ENCODE data around the gene FAM209A.
"Not testable (repeated sequence)": the region's sequence is repeated elsewhere in the genome, so short reads cannot be mapped to it uniquely, and the experiment has no call there.

FAM209A gene

GRCh38 chr20:56532946-56533345 lies 8.4 kb downstream of the FAM209A start, which contains the start of gene FAM209B:
Gene FAM209B (plus strand): TSS chr20:56533246. CDS start chr20:56533342, 96 bp downstream.
- H3K27me3 ChIP-seq (ENCODE audit: control insufficient read depth in 1 of 2, insufficient read depth in 2 of 2, low read length in 2 of 2); H3K36me3 ChIP-seq (ENCODE audit: control insufficient read depth in 1 of 2, insufficient read depth in 2 of 2, low read length in 2 of 2); H3K9ac ChIP-seq (ENCODE audit: low read depth in 1 of 2, low read length in 2 of 2); H3K27ac ChIP-seq (ENCODE audit: low read depth, low read length); H3K4me3 ChIP-seq (ENCODE audit: low read depth in 1 of 2, low read length in 2 of 2); H3K9me3 ChIP-seq (ENCODE audit: control insufficient read depth in 1 of 2, low read length in 2 of 2); H3K4me1 ChIP-seq (ENCODE audit: control insufficient read depth in 1 of 2, insufficient read depth in 2 of 2, low read length in 2 of 2): not testable (repeated sequence)

GRCh38 chr20:56537997-56538396 lies 13.5 kb downstream of the FAM209A start:
- Histone ChIP-seq H3K27ac (ENCODE audit: low read depth, low read length) (no peak overlapping the region), H3K4me1 (ENCODE audit: control insufficient read depth in 1 of 2, insufficient read depth in 2 of 2, low read length in 2 of 2) (no peaks in the 10 kb centered on the region), H3K9me3 (ENCODE audit: control insufficient read depth in 1 of 2, low read length in 2 of 2) (no peaks in the 10 kb centered on the region), H3K9ac (ENCODE audit: low read depth in 1 of 2, low read length in 2 of 2) (no peak overlapping the region), H3K4me3 (ENCODE audit: low read depth in 1 of 2, low read length in 2 of 2) (no peak overlapping the region), H3K36me3 (ENCODE audit: control insufficient read depth in 1 of 2, insufficient read depth in 2 of 2, low read length in 2 of 2) (no peaks in the 10 kb centered on the region), H3K27me3 (ENCODE audit: control insufficient read depth in 1 of 2, insufficient read depth in 2 of 2, low read length in 2 of 2) (no peaks in the 10 kb centered on the region)

GRCh38 chr20:56540415-56540814 lies 15.9 kb downstream of the FAM209A start:
- no peaks in the 10 kb centered on the region for H3K27me3 ChIP-seq (ENCODE audit: control insufficient read depth in 1 of 2, insufficient read depth in 2 of 2, low read length in 2 of 2)
- H3K4me1 ChIP-seq (ENCODE audit: control insufficient read depth in 1 of 2, insufficient read depth in 2 of 2, low read length in 2 of 2): no peaks in the 10 kb centered on the region
- no peaks in the 10 kb centered on the region for H3K9me3 ChIP-seq (ENCODE audit: control insufficient read depth in 1 of 2, low read length in 2 of 2)
- H3K4me3 ChIP-seq (ENCODE audit: low read depth in 1 of 2, low read length in 2 of 2): no peak overlapping the region
- no peaks in the 10 kb centered on the region for H3K36me3 ChIP-seq (ENCODE audit: control insufficient read depth in 1 of 2, insufficient read depth in 2 of 2, low read length in 2 of 2)
- no peak overlapping the region for H3K9ac ChIP-seq (ENCODE audit: low read depth in 1 of 2, low read length in 2 of 2)
- H3K27ac ChIP-seq (ENCODE audit: low read depth, low read length): no peak overlapping the region

GRCh38 chr20:56542489-56543030 lies 18.0 kb downstream of the FAM209A start:
- no peaks in the 10 kb centered on the region for H3K4me1 ChIP-seq (ENCODE audit: control insufficient read depth in 1 of 2, insufficient read depth in 2 of 2, low read length in 2 of 2)
- no peak overlapping the region for H3K4me3 ChIP-seq (ENCODE audit: low read depth in 1 of 2, low read length in 2 of 2)
- H3K36me3 ChIP-seq (ENCODE audit: control insufficient read depth in 1 of 2, insufficient read depth in 2 of 2, low read length in 2 of 2): no peaks in the 10 kb centered on the region
- no peak overlapping the region for H3K9ac ChIP-seq (ENCODE audit: low read depth in 1 of 2, low read length in 2 of 2)
- H3K27ac ChIP-seq (ENCODE audit: low read depth, low read length): no peak overlapping the region
- H3K9me3 ChIP-seq (ENCODE audit: control insufficient read depth in 1 of 2, low read length in 2 of 2): no peaks in the 10 kb centered on the region
- no peaks in the 10 kb centered on the region for H3K27me3 ChIP-seq (ENCODE audit: control insufficient read depth in 1 of 2, insufficient read depth in 2 of 2, low read length in 2 of 2)

- Histone ChIP-seq H3K4me1 (ENCODE audit: control insufficient read depth in 1 of 2, insufficient read depth in 2 of 2, low read length in 2 of 2) (no peaks in the 10 kb centered on the region), H3K9ac (ENCODE audit: low read depth in 1 of 2, low read length in 2 of 2) (no peak overlapping the region), H3K36me3 (ENCODE audit: control insufficient read depth in 1 of 2, insufficient read depth in 2 of 2, low read length in 2 of 2) (no peaks in the 10 kb centered on the region), H3K9me3 (ENCODE audit: control insufficient read depth in 1 of 2, low read length in 2 of 2) (no peaks in the 10 kb centered on the region), H3K27ac (ENCODE audit: low read depth, low read length) (no peak overlapping the region), H3K4me3 (ENCODE audit: low read depth in 1 of 2, low read length in 2 of 2) (no peak overlapping the region), H3K27me3 (ENCODE audit: control insufficient read depth in 1 of 2, insufficient read depth in 2 of 2, low read length in 2 of 2) (no peaks in the 10 kb centered on the region)
Measured at GRCh38 chr20:56551571-56551970, 27.0 kb downstream of the FAM209A start.

GRCh38 chr20:56552911-56553629 lies 28.5 kb downstream of the FAM209A start:
- H3K4me3 ChIP-seq (ENCODE audit: low read depth in 1 of 2, low read length in 2 of 2): no peak overlapping the region
- H3K4me1 ChIP-seq (ENCODE audit: control insufficient read depth in 1 of 2, insufficient read depth in 2 of 2, low read length in 2 of 2): no peaks in the 10 kb centered on the region
- H3K36me3 ChIP-seq (ENCODE audit: control insufficient read depth in 1 of 2, insufficient read depth in 2 of 2, low read length in 2 of 2): no peaks in the 10 kb centered on the region
- H3K27ac ChIP-seq (ENCODE audit: low read depth, low read length): no peak overlapping the region
- no peak overlapping the region for H3K9ac ChIP-seq (ENCODE audit: low read depth in 1 of 2, low read length in 2 of 2)
- no peaks in the 10 kb centered on the region for H3K27me3 ChIP-seq (ENCODE audit: control insufficient read depth in 1 of 2, insufficient read depth in 2 of 2, low read length in 2 of 2)
- H3K9me3 ChIP-seq (ENCODE audit: control insufficient read depth in 1 of 2, low read length in 2 of 2): no peaks in the 10 kb centered on the region

GRCh38 chr20:56554869-56555268 lies 30.3 kb downstream of the FAM209A start:
- Histone ChIP-seq H3K4me3 (ENCODE audit: low read depth in 1 of 2, low read length in 2 of 2) (no peak overlapping the region), H3K4me1 (ENCODE audit: control insufficient read depth in 1 of 2, insufficient read depth in 2 of 2, low read length in 2 of 2) (no peaks in the 10 kb centered on the region), H3K36me3 (ENCODE audit: control insufficient read depth in 1 of 2, insufficient read depth in 2 of 2, low read length in 2 of 2) (no peaks in the 10 kb centered on the region), H3K27me3 (ENCODE audit: control insufficient read depth in 1 of 2, insufficient read depth in 2 of 2, low read length in 2 of 2) (no peaks in the 10 kb centered on the region), H3K9me3 (ENCODE audit: control insufficient read depth in 1 of 2, low read length in 2 of 2) (no peaks in the 10 kb centered on the region), H3K9ac (ENCODE audit: low read depth in 1 of 2, low read length in 2 of 2) (no peak overlapping the region), H3K27ac (ENCODE audit: low read depth, low read length) (no peak overlapping the region)

GRCh38 chr20:56558968-56559367 lies 34.4 kb downstream of the FAM209A start:
- Histone ChIP-seq H3K27ac (ENCODE audit: low read depth, low read length) (no peak overlapping the region), H3K4me3 (ENCODE audit: low read depth in 1 of 2, low read length in 2 of 2) (no peak overlapping the region), H3K4me1 (ENCODE audit: control insufficient read depth in 1 of 2, insufficient read depth in 2 of 2, low read length in 2 of 2) (no peaks in the 10 kb centered on the region), H3K36me3 (ENCODE audit: control insufficient read depth in 1 of 2, insufficient read depth in 2 of 2, low read length in 2 of 2) (no peaks in the 10 kb centered on the region), H3K9me3 (ENCODE audit: control insufficient read depth in 1 of 2, low read length in 2 of 2) (no peaks in the 10 kb centered on the region), H3K9ac (ENCODE audit: low read depth in 1 of 2, low read length in 2 of 2) (no peak overlapping the region), H3K27me3 (ENCODE audit: control insufficient read depth in 1 of 2, insufficient read depth in 2 of 2, low read length in 2 of 2) (no peaks in the 10 kb centered on the region)

- not testable (repeated sequence) for H3K9ac ChIP-seq (ENCODE audit: low read depth in 1 of 2, low read length in 2 of 2); H3K4me3 ChIP-seq (ENCODE audit: low read depth in 1 of 2, low read length in 2 of 2); H3K4me1 ChIP-seq (ENCODE audit: control insufficient read depth in 1 of 2, insufficient read depth in 2 of 2, low read length in 2 of 2); H3K9me3 ChIP-seq (ENCODE audit: control insufficient read depth in 1 of 2, low read length in 2 of 2); H3K36me3 ChIP-seq (ENCODE audit: control insufficient read depth in 1 of 2, insufficient read depth in 2 of 2, low read length in 2 of 2); H3K27me3 ChIP-seq (ENCODE audit: control insufficient read depth in 1 of 2, insufficient read depth in 2 of 2, low read length in 2 of 2); H3K27ac ChIP-seq (ENCODE audit: low read depth, low read length)
Measured at GRCh38 chr20:56564526-56564925, 40.0 kb downstream of the FAM209A start.

- Histone ChIP-seq H3K27ac (ENCODE audit: low read depth, low read length) (no peak overlapping the region), H3K4me3 (ENCODE audit: low read depth in 1 of 2, low read length in 2 of 2) (no peak overlapping the region), H3K36me3 (ENCODE audit: control insufficient read depth in 1 of 2, insufficient read depth in 2 of 2, low read length in 2 of 2) (no peaks in the 10 kb centered on the region), H3K27me3 (ENCODE audit: control insufficient read depth in 1 of 2, insufficient read depth in 2 of 2, low read length in 2 of 2) (no peaks in the 10 kb centered on the region), H3K9me3 (ENCODE audit: control insufficient read depth in 1 of 2, low read length in 2 of 2) (no peaks in the 10 kb centered on the region), H3K4me1 (ENCODE audit: control insufficient read depth in 1 of 2, insufficient read depth in 2 of 2, low read length in 2 of 2) (no peaks in the 10 kb centered on the region), H3K9ac (ENCODE audit: low read depth in 1 of 2, low read length in 2 of 2) (no peak overlapping the region)
Measured at GRCh38 chr20:56565511-56565910, 41.0 kb downstream of the FAM209A start.

Data from duodenal mucosa (tissue), 2 donors.